HG03108 (cell line): ENCODE data around the gene PLEKHA5.

Source experiments
- ATAC-seq: cut with Tn5 transposase; IDR thresholded peaks from one replicate; pipeline ENCODE4 v1.9.1; 2021; ENCODE audit warnings: moderate library complexity; ENCODE audit not compliant: unreplicated experiment

The PLEKHA5 gene

DNA sequence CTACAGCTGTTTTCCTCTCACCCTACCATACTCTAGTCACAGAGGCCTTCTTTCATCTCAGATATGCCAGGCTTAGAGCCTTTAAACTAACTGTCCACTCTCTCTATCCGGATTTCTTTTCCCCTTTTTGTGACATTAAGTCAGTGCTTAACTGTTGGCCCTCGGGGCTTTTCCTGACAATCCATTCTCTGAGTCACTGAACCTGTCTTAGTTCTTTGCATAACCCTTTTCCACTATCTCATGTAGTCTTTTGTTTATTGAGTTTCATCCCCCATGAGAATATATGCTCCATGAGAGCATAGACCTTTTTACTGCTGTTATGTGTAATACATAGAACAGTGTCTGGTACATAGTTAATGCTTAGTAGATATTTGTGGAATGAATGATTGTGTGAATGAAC is 68.7 kb downstream of the PLEKHA5 start:
- ATAC-seq, result no peak

DNA sequence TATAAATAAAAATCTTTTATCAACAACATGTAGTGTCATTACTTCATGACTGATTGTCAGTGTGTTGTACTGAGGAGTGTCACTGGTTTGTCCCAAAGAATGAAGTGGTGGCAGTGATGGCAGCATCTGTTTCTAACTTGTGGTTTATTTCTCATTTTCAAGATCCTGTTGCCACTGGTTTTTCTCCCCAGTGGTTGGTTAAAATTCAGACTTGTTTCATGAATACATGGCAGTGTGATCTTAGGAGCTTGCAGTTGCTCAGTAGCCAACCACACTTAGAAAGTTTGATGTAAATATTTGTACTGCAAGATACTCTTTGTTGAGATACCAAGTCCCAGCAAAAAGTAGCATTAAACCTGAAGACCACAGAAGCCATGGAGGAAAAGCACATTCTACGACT is 69.8 kb downstream of the PLEKHA5 start:
- no peak for ATAC-seq

DNA sequence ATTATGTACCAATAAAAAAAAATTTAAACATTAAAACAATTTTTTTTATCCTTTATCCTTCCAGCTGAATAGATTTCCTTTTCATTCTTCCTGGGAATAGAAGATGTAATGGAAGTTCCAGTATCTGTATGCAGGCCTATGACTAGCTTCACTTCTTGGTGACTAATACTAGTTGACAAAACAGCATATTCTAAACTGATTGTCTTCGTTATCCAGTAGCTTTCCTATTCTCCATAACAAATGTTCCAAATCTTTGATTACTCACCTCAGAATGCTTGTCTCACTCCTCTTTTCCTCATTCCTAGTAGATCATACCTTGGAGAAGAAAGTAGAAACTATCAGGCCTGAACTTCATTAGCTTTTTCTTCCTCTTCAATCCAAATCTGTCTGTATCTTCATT is 70.7 kb downstream of the PLEKHA5 start:
- no peak for ATAC-seq

DNA sequence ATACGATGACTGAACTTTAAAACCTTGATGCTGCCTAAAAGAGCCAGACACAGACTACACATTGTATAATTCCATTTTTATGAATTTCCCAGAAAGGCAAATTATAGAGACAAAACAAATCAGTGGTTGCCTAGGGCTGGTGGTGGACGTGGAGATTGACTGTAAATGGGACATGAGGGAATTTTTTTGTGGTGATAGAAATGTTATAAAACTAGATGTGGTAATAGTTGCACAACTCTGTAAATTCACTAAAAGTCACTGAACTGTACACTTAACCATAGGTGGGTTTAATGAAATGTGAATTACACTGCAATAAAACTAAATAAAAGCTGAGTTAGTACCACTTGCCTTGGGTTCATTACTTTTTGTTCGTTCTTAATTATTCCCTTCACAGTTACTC is 72.1 kb downstream of the PLEKHA5 start:
- no peak for ATAC-seq

DNA sequence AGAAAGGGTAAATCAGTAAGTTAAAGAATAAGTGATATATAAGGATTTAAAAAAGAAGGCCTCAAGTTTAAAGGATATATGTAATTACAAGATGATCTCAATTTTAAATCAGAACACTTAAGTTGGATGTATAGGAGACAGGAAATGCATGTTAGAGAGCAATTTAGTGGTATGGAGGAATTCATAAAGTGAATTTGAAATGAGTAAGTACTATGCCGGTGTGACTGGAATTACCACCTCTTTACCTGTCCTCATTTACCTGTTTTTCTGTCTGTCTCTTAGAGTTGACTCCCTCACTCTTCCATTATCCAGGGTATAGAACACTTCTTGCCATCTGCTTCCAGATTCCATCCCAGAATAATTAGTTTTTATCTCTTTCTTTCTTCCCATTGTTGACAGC is 73.5 kb downstream of the PLEKHA5 start:
- ATAC-seq, result no peak

DNA sequence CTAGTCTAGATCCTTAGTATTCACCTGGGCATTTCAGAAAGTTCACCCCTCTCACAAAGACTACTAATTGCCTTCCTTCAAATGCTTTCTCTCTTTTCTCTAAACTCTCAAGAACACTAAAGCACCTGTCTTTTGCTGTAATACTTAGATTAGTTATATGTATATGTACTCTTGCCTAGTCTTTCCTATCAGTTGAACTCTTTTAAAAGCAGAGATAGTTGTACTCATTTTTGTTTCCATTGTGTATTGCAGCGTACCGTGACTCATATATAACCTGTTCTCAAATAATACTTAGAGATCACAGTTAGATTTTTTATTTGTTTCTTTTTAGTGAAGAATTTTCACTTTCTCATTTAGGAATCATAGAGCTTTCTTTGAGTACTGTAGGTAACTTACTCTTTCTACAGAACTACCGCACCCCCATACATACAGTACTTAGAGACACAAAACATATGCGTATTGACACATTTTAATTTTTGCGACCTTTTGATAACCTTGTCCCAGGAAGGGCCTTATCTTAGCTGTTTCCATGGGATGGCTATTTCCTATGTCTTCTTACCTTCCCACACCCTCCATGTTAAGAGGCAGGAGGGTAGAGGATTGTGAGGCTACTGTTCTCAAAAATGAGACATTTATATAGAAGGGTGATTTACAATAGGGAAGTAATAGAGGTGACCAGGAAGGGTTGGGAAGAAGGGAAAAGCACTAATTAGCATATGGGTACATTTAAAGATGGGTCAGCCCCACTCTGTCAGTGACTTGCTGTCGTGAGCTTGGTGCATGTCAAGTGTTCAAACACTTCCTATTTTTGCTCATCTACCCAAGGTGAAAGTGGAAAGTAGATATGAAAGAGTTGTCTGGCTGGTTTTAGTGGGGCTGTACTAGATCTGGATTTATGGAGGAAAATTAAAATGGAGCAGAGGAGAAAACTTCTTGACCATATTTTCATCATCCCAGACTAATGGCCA is 74.3 kb downstream of the PLEKHA5 start:
- no peak for ATAC-seq

DNA sequence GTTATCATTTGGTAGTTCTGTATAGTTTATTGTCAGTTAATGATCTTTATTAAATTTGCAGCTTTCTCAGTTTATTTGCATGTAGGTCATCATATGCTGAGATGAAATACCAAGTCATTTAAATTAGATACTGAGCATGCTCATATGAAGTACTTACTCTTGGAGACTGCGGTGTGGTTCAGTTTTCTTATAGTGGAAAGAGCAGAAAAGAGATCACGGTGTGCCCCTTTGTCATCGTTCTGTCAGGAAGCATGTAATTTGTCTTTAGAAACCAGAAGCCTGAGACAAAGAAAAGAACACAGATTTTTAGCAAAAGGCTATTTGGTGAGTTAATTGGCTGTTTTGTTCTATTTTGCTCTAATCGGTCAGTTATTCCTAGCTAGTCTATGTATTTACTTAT is 75.6 kb downstream of the PLEKHA5 start:
- ATAC-seq, result no peak

DNA sequence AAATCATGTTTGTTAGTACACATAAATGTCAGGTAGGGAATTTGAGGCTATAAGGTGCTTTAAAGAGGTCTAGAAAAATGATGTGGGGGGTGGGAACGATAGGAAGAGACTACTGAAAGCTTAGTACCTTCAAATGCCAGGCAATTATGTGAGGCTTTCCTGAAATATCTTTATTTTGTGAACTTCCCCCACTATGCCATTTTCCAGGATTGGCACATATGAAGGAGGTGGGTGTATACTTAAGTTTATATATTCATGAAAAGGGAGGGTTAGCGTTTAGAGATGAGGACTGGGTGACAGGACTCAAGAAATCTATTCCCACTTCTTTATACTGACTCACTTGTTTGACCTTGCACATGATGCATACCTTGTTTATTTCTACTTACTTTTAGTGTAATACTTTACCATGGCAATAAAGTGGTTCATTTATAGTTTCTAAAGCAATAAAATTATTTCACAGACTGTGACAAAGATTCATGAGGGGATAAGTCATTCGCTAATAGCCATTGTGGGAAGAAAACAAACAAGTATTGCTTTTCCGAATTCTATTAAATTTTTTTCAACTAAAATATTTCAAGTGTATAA is 77.1 kb downstream of the PLEKHA5 start:
- no peak for ATAC-seq

DNA sequence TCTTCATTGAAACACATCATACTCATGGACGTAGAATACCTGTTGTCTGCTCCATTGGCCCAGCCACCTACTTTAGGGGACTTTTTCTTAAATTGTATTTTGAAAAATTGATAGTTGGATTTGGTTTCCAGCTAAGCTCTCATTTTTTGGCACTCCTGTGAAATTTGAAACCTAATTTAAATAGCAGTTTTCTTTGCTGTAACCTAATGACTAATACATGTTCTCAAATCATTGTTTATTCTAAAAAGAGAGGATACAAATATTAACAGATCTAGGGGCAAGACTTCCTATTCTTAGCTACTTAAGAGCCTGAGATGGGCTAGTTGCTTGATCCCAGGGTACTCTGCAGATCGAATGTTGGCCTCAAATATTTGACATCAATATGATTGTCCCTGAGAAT is 78.9 kb downstream of the PLEKHA5 start:
- no peak for ATAC-seq

DNA sequence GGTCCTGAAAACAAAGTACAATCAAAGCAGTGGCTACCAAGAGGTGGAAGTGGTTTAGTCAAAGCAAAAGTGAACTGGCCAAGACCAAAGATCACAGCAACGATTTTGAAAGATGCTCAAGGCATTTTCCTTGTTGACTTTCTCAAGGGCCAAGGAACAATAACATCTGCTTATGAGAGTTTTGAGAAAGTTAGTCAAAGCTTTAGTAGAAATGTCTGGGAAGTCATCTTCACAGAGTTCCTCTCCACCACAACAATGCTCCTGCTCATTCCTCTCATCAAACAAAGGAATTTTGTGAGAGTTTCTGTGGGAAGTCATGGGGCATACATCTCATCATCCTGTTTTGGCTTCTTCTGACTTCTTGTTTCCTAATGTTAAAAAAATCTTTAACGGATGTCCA is 80.1 kb downstream of the PLEKHA5 start:
- no peak for ATAC-seq

DNA sequence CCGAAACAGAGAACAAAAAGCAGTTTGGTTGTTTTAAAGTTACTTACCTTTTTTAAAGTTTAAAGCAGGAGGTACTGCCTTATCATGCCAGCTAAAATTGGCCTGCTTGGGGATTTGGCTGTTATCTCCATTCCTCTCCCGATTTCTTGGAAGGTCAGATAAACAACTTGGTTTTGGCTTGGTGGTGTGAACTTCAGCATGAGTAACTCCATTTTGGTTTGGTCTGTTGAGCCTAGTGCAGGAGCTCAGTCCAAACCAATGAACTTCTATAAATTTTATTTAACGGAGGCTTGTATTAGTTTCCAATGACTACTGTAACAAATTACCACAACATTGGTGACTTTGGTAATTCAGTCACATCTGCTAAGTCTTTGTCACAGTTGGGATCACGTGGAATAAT is 82.3 kb downstream of the PLEKHA5 start:
- ATAC-seq, result no peak

DNA sequence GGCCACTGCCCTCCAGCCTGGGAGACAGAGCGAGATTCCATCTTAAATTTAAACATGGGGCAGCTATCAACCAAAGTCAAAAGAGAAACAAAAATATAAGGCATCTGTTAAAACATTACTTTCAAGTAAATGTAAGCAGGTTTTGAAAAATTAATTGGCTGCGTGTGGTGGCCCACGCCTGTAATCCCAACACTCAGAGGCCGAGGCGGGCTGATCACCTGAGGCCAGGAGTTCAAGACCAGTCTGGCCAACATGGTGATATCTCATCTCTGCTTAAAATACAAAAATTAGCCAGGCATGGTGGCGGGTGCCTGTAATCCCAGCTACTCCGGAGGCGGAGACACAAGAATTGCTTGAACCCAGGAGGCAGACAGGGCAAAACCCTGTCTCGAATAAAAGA is 82.7 kb downstream of the PLEKHA5 start:
- no peak for ATAC-seq

DNA sequence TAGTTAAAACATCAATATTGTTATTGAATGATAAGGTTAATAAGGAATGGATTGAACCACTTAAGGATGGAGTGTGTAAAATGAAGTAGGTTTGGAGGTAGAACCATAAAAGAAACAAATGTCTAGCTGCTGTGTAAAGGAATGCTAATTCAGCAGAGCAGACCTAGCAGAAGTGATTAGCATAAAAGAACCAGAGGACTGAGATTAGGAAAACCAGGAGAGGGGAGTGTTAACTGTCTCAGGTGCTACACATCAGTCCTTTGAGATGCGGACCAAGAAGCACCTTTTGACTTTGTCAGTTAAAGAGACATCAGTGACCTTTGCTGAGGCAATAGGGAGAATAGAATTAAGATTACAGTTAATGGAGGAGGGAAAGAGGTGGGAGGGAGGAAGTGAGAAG is 84.5 kb downstream of the PLEKHA5 start:
- no peak for ATAC-seq

DNA sequence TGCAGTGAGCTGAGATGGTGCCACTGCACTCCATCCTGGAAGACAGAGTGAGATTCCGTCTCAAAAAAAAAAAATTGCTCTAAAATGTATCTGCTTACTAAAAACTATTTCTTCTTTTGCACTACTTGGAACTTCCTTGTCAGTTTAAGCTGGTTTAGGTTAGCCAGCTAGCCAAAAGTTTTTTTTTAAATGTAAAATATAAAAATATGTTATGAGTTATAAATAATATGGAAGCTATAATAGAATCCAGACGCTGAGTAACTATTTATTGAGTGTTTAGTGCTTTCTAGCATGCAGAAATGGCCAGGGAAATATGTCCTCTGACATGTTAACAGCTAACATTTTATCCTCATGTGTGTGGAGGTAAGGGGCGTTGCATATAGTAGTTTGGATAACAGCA is 85.6 kb downstream of the PLEKHA5 start:
- ATAC-seq, result no peak

DNA sequence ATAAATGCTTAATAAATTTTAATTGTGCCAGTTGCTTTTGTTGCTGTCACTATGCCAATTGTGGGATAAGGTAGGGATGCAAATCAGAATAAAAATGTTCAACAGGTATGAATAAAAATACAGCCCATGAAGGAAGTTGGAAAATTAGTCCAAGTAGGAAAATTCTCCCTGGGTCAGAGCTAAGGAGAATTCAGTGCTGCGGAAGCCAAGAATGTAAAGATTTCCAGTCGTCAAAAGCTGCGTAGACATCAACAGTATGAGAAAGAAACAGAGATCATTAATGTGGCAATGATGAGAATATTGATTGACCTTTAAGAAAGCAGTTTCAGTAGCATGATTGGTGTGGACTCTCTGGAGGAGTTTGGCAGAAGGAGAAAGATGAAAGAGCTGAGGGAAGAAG is 87.9 kb downstream of the PLEKHA5 start:
- ATAC-seq, result no peak

DNA sequence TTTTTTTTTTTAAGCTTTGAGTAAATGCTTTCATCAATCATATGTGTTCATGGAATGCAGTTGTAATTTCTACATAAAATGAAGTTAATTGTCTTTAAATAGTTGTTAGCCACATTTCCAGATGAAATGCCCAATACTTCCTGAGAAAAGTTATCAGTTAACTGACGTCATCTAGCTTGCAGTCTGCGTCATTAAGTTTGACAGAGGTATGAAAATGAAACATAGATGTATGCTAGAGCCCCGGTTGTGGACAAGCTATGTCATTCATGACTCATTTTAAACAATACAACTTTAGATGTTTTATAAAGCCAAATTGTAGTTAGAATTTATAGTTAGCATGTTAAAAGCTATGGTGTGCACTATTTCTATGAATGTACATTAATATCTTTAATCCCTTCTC is 90.7 kb downstream of the PLEKHA5 start:
- ATAC-seq, result no peak

DNA sequence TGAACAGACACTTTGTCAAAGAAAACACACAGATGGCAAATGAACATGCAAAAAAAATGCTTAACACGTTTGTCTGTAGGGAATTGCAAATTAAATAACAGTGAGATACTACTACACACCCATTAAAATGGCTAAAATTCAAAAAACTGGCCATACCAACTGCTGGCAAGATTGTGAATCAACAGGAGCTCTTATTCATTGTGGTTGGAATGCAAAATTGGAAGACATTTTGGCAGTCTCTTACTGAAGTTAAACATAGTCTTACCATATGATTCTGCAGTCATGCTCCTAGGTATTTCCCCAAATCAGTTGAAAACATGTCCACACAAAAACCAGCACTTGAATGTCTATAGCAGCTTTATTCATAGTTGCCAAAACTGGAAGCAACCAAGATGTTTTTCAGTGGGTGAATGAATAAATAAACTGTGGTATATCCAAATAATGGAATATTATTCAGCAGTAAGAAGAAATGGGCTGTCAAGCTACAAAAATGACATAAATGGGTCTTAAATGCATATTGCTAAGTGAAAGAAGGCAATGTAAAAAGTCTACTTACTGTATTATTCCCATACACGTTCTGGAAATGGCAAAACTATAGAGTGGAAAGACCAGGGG is 91.4 kb downstream of the PLEKHA5 start:
- no peak for ATAC-seq

DNA sequence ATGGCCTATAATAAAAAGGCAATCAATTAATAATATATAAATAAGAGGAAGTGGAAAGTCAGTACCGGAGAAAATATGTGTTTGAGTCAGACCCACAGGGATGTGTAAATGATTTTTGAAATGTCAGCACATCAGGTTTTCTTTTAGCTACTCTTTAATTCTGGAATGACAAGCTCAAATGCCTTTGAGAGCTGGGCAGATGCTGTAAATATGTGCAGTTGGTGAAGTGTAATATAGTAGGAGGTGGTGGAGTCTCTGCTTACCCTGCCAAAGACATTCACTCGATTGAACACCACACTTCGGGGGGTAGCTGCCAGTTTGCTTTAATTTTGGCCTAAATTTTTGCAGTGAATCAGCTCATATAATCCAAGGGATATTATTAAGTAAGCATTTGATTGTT is 93.0 kb downstream of the PLEKHA5 start:
- no peak for ATAC-seq

DNA sequence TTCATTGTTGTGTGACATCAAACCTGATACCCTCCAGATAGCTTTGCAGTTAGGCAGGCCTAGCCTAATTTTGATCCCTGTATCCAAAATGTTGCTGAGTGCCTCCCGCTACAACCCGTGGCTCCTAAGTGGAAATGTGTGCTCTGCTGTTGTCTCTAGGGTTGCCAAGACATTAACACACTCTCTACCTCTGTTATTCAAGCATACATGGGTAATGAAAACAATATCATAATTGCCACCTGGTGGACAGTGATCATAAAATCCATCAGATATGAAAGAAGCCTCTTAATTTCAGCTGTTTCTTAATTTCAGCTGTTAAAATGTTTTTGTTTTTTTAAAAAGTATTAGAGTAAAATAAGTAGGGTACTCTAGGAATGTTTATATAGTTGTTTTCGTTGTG is 93.5 kb downstream of the PLEKHA5 start:
- ATAC-seq, result no peak

DNA sequence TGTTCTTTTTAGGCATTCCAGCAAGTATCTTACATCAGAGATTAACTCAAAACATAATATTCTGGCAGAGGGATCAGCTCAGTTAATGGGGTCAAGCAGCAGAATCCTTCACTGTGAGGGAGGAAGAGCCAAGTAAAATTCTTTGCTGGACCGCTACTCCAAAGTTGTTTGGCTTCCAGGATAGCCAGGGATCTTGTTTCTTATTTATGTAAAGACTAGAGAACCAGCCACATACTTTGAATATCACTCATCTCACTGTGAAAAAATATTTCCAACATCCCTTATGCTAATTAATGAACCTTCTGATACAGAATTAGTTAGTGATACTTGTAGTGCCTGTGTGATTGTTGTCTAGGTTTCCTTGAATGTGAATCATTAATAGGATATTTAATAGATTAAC is 94.2 kb downstream of the PLEKHA5 start:
- ATAC-seq, result no peak

DNA sequence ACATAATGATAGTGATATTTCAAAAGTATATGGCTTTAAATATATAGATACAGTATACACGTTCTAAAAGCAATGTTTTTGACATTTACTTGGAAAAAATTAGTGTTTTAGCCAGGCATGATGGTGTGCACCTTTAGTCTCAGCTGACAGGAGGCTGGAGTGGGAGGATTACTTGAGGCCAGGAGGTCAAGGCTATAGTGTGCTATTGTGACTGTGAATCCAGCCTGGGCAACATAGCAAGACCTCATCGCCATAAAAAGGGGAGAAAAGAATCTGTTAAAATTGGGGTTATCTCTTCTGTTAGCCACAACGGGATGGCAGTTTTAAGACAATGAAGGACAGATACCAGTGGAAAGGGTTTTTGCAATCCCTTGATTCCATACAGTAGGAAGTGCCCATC is 95.2 kb downstream of the PLEKHA5 start:
- no peak for ATAC-seq

DNA sequence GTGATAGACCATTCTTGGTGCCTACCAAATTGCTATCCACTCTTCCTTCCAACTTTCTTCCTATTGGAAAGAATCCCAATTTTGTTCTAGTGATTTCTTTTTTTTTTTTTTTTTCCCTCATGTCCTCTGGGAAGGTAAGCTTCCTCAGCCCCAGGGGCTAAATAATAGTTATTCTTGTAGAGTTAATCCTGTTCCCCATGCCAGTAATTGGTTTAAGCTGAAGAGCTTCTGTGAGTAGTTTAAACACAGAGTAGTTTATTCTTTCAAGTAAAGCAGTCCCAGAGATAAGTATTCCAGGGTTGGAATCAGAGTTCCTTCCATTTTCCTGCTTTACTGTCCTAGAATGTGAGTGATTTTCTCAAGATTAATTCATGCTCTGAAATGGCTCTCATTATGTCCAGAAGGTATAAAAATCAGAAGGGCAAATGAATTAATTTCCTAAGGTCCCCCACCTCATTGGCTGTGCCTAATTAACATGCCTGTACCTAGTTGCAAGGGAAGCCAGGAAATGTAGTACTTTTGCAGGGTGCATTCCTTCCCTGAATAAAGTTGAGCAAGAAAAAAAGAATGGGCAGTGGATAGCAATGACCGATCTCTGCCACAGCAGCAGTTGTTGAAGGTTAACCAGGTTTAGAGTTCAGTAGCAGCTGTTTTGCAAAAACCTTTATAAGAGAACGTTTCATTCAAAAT is 97.8 kb downstream of the PLEKHA5 start:
- no peak for ATAC-seq
